Measurements from ENCODE around the gene LDLRAD3. TPM values are rescaled to one million over a fixed set of nuclear protein-coding genes. Genes with fewer than 3 reads are reported as not detected.

LDLRAD3 gene
- total RNA-seq, 3 donors from 2014 or later (not counting 1 experiment from before 2014, with no cell fraction given) = 1.0 to 1.5 (median 1.2) TPM

GRCh38 chr11:35905646-35906276 lies 38.1 kb upstream of the LDLRAD3 start:
- no peaks in the 10 kb centered on the region for H3K4me1 Mint-ChIP-seq

DNA sequence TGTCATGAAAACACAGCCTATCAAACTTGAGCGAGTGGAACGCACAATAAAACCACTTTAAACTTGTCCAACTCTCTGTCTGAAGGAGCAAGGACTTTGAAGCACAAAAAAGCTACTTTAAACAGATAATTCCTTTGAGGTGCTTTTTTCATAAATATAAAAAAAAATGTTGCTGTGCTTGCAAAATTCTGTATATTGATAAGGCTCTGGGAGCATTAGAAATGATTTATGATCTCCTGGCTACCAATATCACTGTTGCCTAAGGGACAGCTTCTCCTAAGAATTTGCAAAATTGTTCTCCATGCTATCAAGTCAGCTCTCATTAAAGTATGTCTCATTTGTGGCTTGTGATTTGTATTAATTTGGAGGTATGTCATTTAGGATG lies 37.6 kb upstream of the LDLRAD3 start:
- H3K27me3 ChIP-seq (ENCODE audit: control insufficient read depth, insufficient read depth, low read length) = no peaks in the 10 kb centered on the region
- no peak overlapping the region for H3K4me3 ChIP-seq (ENCODE audit: low read length)
- peaks cover 15% of the 10 kb centered on the region for H3K36me3 Mint-ChIP-seq
- DNase-seq = no peak
- ATAC-seq = no peak
- TF ChIP-seq CTCF (IDR thresholded peaks at IDR 0.05) = no peak
- no peak overlapping the region for H3K4me3 Mint-ChIP-seq
- no peaks in the 10 kb centered on the region for H3K4me1 Mint-ChIP-seq
- peaks cover 0 to 9% of the 10 kb centered on the region in 2 donors for H3K27me3 Mint-ChIP-seq (ENCODE audit: low read depth in 2 of 2)
- intact Hi-C loops (cut with micrococcal nuclease) = no loop called here
- WGBS (ENCODE audit: insufficient coverage) = 100% methylated on average over 2 of the region's 2 CpGs
- no peaks in the 10 kb centered on the region for H3K36me3 ChIP-seq (ENCODE audit: control insufficient read depth, insufficient read depth, low read length)
- H3K9me3 Mint-ChIP-seq = peaks cover 0 to 2% of the 10 kb centered on the region in 2 donors
- H3K4me1 ChIP-seq (ENCODE audit: control insufficient read depth, insufficient read depth, low read length) = no peaks in the 10 kb centered on the region
- peaks cover 2% of the 10 kb centered on the region for H3K9me3 ChIP-seq (ENCODE audit: control insufficient read depth, insufficient read depth, low read length)
- H3K27ac ChIP-seq (ENCODE audit: low read length) = no peak overlapping the region
- H3K27ac Mint-ChIP-seq = no peak overlapping the region

More at GRCh38 chr11:35905646-35906276, 38.1 kb upstream of the LDLRAD3 start:
- Histone ChIP-seq H3K4me3 (ENCODE audit: low read length) (no peak overlapping the region), H3K27me3 (ENCODE audit: control insufficient read depth, insufficient read depth, low read length) (no peaks in the 10 kb centered on the region), H3K36me3 (ENCODE audit: control insufficient read depth, insufficient read depth, low read length) (no peaks in the 10 kb centered on the region), H3K4me1 (ENCODE audit: control insufficient read depth, insufficient read depth, low read length) (no peaks in the 10 kb centered on the region), H3K9me3 (ENCODE audit: control insufficient read depth, insufficient read depth, low read length) (peaks cover 2% of the 10 kb centered on the region), H3K27ac (ENCODE audit: low read length) (no peak overlapping the region)
- Mint-ChIP-seq H3K4me3 (no peak overlapping the region), H3K36me3 (peaks cover 15% of the 10 kb centered on the region), H3K27ac (no peak overlapping the region), H3K9me3 (peaks cover 0 to 2% of the 10 kb centered on the region in 2 donors), H3K27me3 (ENCODE audit: low read depth in 2 of 2) (peaks cover 0 to 9% of the 10 kb centered on the region in 2 donors)
- ATAC-seq = no peak
- intact Hi-C loops (cut with micrococcal nuclease) = no loop called here
- no peak for TF ChIP-seq CTCF (IDR thresholded peaks at IDR 0.05)
- DNase-seq = no peak
- 83% methylated on average over 3 of the region's 3 CpGs for WGBS (ENCODE audit: insufficient coverage)

DNA sequence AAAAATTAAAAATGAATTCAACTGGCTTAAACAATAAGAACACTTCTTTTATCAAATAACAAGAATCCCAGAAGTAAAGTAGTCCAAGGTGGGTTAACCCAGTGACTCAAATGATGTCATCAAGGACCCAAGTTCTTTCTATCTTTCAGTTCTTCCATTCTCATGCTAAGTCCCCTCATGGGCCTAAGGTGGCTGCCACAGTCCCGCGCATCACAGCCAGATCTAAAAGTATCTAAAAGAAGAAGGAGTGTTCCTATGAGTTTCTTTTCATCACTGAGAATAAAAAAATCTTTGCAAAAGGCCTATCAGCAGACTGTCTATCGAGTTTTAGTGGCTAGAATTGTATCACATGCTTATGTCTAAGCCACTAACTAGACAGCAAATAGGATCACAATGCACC lies 37.2 kb upstream of the LDLRAD3 start:
- no peak overlapping the region for H3K4me3 ChIP-seq (ENCODE audit: low read length)
- H3K27me3 Mint-ChIP-seq (ENCODE audit: low read depth in 2 of 2) = peaks cover 0 to 9% of the 10 kb centered on the region in 2 donors
- H3K27me3 ChIP-seq (ENCODE audit: control insufficient read depth, insufficient read depth, low read length) = no peaks in the 10 kb centered on the region
- WGBS (ENCODE audit: insufficient coverage) = 94% methylated on average over 2 of the region's 3 CpGs
- no peaks in the 10 kb centered on the region for H3K4me1 ChIP-seq (ENCODE audit: control insufficient read depth, insufficient read depth, low read length)
- H3K4me1 Mint-ChIP-seq = no peaks in the 10 kb centered on the region
- H3K9me3 Mint-ChIP-seq = no peaks in the 10 kb centered on the region
- DNase-seq (no peak), ATAC-seq (no peak)
- H3K27ac ChIP-seq (ENCODE audit: low read length) = no peak overlapping the region
- H3K36me3 ChIP-seq (ENCODE audit: control insufficient read depth, insufficient read depth, low read length) = no peaks in the 10 kb centered on the region
- no peak overlapping the region for H3K4me3 Mint-ChIP-seq
- no peak for TF ChIP-seq CTCF (IDR thresholded peaks at IDR 0.05)
- peaks cover 13% of the 10 kb centered on the region for H3K36me3 Mint-ChIP-seq
- intact Hi-C loops (cut with micrococcal nuclease) = no loop called here
- no peak overlapping the region for H3K27ac Mint-ChIP-seq
- H3K9me3 ChIP-seq (ENCODE audit: control insufficient read depth, insufficient read depth, low read length) = peaks cover 2% of the 10 kb centered on the region

Data from natural killer cell (primary cell).